GM12874 (cell line): ENCODE data around the gene PKMYT1.

Source experiments
- CTCF ChIP-seq: IDR thresholded peaks from 2 replicates; pipeline ENCODE4 v1.5.1; 2011; ENCODE audit warnings: low read depth, mild to moderate bottlenecking, control low read depth, low read length, moderate library complexity; ENCODE audit not compliant: insufficient read depth

PKMYT1 gene

DNA sequence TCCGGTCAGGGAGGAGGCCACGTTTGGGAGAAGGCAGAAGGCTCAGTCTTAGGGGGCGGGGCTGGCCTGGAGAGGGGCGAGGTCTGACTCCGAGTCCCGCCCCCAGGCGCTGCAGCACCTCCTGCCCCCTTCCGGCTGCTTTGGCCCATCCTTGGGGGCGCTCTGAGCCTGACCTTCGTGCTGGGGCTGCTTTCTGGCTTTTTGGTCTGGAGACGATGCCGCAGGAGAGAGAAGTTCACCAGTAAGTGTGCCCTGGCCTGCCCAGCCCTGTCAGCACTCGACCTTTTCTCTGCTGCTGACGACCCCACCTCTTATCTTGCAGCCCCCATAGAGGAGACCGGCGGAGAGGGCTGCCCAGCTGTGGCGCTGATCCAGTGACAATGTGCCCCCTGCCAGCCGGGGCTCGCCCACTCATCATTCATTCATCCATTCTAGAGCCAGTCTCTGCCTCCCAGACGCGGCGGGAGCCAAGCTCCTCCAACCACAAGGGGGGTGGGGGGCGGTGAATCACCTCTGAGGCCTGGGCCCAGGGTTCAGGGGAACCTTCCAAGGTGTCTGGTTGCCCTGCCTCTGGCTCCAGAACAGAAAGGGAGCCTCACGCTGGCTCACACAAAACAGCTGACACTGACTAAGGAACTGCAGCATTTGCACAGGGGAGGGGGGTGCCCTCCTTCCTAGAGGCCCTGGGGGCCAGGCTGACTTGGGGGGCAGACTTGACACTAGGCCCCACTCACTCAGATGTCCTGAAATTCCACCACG, 41.4 kb upstream of the PKMYT1 start:
- TF ChIP-seq CTCF: peak; percentile 62

- no peak for TF ChIP-seq CTCF
Observed at GRCh38 chr16:3020604-3021448, 40.6 kb upstream of the PKMYT1 start.

DNA sequence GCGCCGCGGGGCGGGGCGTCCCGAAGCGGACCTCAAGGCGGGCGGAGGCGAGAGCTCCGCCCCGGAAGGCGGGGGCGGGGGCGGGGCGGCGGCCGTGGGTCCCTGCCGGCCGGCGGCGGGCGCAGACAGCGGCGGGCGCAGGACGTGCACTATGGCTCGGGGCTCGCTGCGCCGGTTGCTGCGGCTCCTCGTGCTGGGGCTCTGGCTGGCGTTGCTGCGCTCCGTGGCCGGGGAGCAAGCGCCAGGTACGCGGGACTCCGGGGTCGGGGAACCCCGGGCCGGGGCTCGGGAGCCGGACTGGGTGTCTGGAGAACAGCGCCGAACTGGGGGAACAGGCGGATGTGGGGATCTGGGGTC, 40.0 kb upstream of the PKMYT1 start, which contains the start of gene TNFRSF12A:
TSS of gene TNFRSF12A (plus strand) at position 122 of the 357 bp plus-strand sequence. CDS start at position 152, 30 bp downstream.
- TF ChIP-seq CTCF: 0 out of 2 replicates have a peak, but pooled peaks have one; percentile 3

DNA sequence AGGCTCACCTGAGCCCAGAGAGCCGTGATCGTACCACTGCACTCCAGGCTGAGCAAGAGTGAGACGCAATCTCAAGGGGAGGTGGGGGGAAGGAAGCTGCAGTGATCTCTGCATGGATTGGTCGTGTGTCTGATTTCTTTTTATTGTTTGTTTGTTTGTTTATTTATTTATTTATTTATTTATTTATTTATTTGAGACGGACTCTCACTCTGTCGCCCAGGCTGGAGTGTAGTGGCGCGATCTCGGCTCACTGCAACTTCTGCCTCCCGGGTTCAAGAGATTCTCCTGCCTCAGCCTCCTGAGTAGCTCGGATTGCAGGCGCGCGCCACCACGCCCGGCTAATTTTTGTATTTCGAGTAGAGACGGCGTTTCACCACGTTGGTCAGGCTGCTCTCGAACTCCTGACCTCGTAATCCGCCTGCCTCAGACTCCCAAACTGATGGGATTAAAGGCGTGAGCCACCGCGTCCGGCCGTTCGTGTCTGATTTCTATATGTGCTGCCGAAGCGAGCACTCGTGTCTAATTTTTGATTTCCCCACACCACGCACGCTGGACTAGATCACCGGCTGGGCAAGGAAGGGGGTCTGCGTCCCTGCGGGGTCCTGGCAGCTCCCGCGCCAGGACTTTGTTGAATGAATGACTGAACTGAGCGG, 39.5 kb upstream of the PKMYT1 start:
- TF ChIP-seq CTCF: no peak

- peak; percentile 59 for TF ChIP-seq CTCF
Observed at GRCh38 chr16:3017794-3018506, 37.7 kb upstream of the PKMYT1 start, which contains the start of gene CLDN6. Gene CLDN6 (minus strand): TSS chr16:3018183. CDS start chr16:3016021, 2,162 bp downstream.

DNA sequence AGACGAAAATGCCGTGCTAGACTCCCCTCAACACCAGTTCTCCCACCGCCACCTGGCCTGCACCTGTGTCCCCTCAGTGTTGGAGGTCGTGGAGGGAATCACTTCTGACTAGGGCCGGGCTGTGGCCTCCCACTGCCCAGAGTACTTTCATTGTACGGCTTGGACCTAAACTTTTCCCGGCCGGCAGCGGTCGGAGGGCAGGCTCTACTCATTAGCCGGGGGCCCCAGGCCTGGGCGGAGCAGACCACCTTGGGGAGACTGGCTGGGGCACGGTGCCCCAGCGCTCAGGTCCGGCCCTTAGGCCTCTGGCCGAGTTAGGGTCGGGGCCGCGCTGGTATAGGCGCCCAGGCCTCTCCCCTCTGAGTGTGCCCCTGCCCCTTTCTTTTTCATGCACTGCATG, 37.1 kb upstream of the PKMYT1 start:
- no peak for TF ChIP-seq CTCF
